Activated CD4-positive, alpha-beta memory T cell treated with anti-CD3 and anti-CD28 coated beads, Interleukin-2, amount 10 ng/mL, durations not matched to agents 7 days and 5 days (primary cell): Measurements from ENCODE around the gene PDK1. TPM values are rescaled to one million over a fixed set of nuclear protein-coding genes. Genes with fewer than 3 reads are reported as not detected.

Experiments
- CTCF ChIA-PET: fragments of 350-600 bp; sonication (Branson Sonifier 250); formaldehyde crosslinking; loops from one replicate; lab custom pipeline; 2021; ENCODE audit warnings: antibody characterized with exemption, inconsistent platforms; lab: Charles Lee
- POLR2A ChIA-PET: fragments of 350-600 bp; sonication (Branson Sonifier 250); formaldehyde crosslinking; loops from one replicate; lab custom pipeline; 2021; ENCODE audit warnings: antibody characterized with exemption; lab: Charles Lee
- DNase-seq: peaks from one replicate; pipeline ENCODE4 v3.0.0-alpha.2; 2020
- H3K27ac Mint-ChIP-seq: one replicate; pipeline ENCODE4 v1.8.0; 2021; ENCODE audit warnings: mild to moderate bottlenecking, mixed read lengths
- H3K27me3 Mint-ChIP-seq: one replicate; pipeline ENCODE4 v1.8.0; 2021; ENCODE audit warnings: mixed read lengths
- H3K36me3 Mint-ChIP-seq: one replicate; pipeline ENCODE4 v1.8.0; 2021; ENCODE audit warnings: low read depth, mixed read lengths
- H3K4me1 Mint-ChIP-seq: one replicate; pipeline ENCODE4 v1.8.0; 2021; ENCODE audit warnings: mixed read lengths
- H3K4me3 Mint-ChIP-seq: one replicate; pipeline ENCODE4 v1.8.0; 2021; ENCODE audit warnings: mild to moderate bottlenecking, mixed read lengths
- H3K9me3 Mint-ChIP-seq: one replicate; pipeline ENCODE4 v1.8.0; 2021; ENCODE audit warnings: mixed read lengths
- total RNA-seq, 2 experiments: library from RNA; stranded (reverse); gene quantifications; one replicate each; pipeline ENCODE4 v1.2.3, GENCODE V29; 2021

Gene PDK1
- total RNA-seq, 2 experiments from 2014 or later: 30.7 to 38.5 TPM

GRCh38 chr2:172613040-172613439, 57.1 kb downstream of the PDK1 start:
- Mint-ChIP-seq H3K27ac (no peak overlapping the region), H3K27me3 (no peaks in the 10 kb centered on the region), H3K4me1 (no peaks in the 10 kb centered on the region), H3K9me3 (no peaks in the 10 kb centered on the region), H3K36me3 (peaks cover 10% of the 10 kb centered on the region), H3K4me3 (no peak overlapping the region)
- ChIA-PET POLR2A (no interaction called here), CTCF (no interaction called here)
- no peak for DNase-seq

- H3K27ac Mint-ChIP-seq: no peak overlapping the region
- no peak overlapping the region for H3K4me3 Mint-ChIP-seq
- ChIA-PET CTCF (interaction anchor here (1.2 to 1.5 kb wide), 2 partner anchors 16 to 19 kb away, joined by 3 read pairs; no protein-coding TSS in a partner anchor), POLR2A (no interaction called here)
- no peaks in the 10 kb centered on the region for H3K9me3 Mint-ChIP-seq
- H3K4me1 Mint-ChIP-seq: no peaks in the 10 kb centered on the region
- DNase-seq: no peak
- H3K27me3 Mint-ChIP-seq: no peaks in the 10 kb centered on the region
- peaks cover 10% of the 10 kb centered on the region for H3K36me3 Mint-ChIP-seq
Observed at GRCh38 chr2:172613615-172614231, 57.8 kb downstream of the PDK1 start.

DNA sequence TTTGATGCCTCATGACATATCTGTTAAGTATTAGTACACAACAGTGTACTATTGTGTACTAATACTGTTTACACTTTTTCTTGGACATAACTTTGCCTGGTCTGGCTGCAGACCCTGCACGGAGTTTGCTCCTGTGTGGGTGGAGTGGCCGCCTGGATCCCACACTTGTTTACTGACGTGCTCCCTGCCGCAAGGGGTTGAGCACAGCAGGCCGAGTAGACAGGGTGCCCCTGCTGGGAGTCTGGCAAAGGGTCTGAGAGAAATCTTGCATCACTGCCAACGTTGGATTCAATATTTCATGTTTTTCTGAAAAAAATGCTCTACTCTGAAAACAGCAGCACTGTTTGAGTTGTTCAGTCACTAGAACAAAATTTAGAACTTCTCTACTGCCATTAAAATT, 59.0 kb downstream of the PDK1 start:
- H3K9me3 Mint-ChIP-seq: no peaks in the 10 kb centered on the region
- POLR2A ChIA-PET: no interaction called here

DNA sequence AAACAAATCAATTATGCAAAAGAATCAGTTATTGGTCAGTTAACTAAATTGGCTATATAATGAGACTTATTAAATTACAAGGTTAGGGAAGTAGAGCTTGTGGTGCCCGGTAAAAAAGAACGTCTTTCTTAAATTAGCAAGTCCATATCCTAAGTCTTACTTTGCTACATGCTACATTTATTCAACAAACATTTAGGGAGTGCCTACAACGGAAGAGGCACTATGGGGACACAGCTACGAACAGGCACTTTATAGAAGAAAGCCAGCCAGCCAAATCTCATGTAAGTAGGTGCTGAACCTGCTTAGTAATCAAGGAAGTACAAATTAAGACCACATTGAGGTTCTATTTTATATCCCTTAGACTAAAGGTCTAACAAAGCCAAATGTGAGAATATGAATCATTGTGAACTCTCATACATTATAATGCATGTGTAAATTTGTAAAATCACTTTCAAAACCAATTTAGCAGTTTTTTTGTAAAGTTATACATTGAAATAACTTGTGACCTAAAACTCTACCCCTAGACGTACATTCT, 59.9 kb downstream of the PDK1 start:
- H3K27me3 Mint-ChIP-seq: no peaks in the 10 kb centered on the region

More for the DNA sequence above, 59.0 kb downstream of the PDK1 start:
- H3K4me3 Mint-ChIP-seq: no peak overlapping the region
- no peaks in the 10 kb centered on the region for H3K27me3 Mint-ChIP-seq
- DNase-seq: no peak
- CTCF ChIA-PET: interaction anchor here (1.2 to 1.5 kb wide), 2 partner anchors 17 to 21 kb away, joined by 3 read pairs; no protein-coding TSS in a partner anchor
- H3K36me3 Mint-ChIP-seq: peaks cover 10% of the 10 kb centered on the region
- H3K4me1 Mint-ChIP-seq: no peaks in the 10 kb centered on the region
- H3K27ac Mint-ChIP-seq: no peak overlapping the region

GRCh38 chr2:172617115-172617514, 61.2 kb downstream of the PDK1 start:
- Mint-ChIP-seq H3K4me1 (no peaks in the 10 kb centered on the region), H3K9me3 (no peaks in the 10 kb centered on the region), H3K4me3 (no peak overlapping the region), H3K27me3 (no peaks in the 10 kb centered on the region), H3K27ac (no peak overlapping the region), H3K36me3 (peaks cover 5% of the 10 kb centered on the region)
- POLR2A ChIA-PET: no interaction called here
- DNase-seq: no peak
- CTCF ChIA-PET: no interaction called here

More for the DNA sequence above, 59.9 kb downstream of the PDK1 start:
- ChIA-PET CTCF (no interaction called here), POLR2A (no interaction called here)
- Mint-ChIP-seq H3K27ac (no peak overlapping the region), H3K4me1 (no peaks in the 10 kb centered on the region), H3K4me3 (no peak overlapping the region), H3K36me3 (peaks cover 10% of the 10 kb centered on the region), H3K9me3 (no peaks in the 10 kb centered on the region)
- DNase-seq: no peak

- POLR2A ChIA-PET: no interaction called here
- no peaks in the 10 kb centered on the region for H3K9me3 Mint-ChIP-seq
- no peak for DNase-seq
- no peaks in the 10 kb centered on the region for H3K27me3 Mint-ChIP-seq
- no peaks in the 10 kb centered on the region for H3K4me1 Mint-ChIP-seq
- no peaks in the 10 kb centered on the region for H3K36me3 Mint-ChIP-seq
- H3K27ac Mint-ChIP-seq: no peak overlapping the region
- no peak overlapping the region for H3K4me3 Mint-ChIP-seq
- CTCF ChIA-PET: interaction anchor here (1.1 kb wide), 1 partner anchor 28 kb away, joined by 3 read pairs; no protein-coding TSS in a partner anchor
Observed at GRCh38 chr2:172623249-172623965, 67.5 kb downstream of the PDK1 start.

DNA sequence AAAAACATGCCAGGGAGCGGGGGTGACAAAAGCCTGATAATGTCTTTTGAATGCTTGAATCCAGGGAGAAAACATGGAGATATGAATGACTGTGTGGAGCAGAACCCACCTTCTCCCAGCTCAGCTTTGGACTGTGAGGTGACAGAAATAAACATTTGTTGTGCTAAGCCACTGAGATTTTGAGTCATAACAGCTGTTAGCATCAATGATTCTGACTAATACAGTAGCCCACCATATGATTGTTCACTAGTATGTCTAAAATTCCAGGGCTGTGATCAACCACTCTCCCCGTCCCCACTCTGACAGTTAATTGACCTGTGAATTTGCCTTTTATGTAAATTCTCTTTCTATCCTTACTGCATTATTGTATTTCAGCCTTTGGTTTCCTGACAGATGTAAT, 69.1 kb downstream of the PDK1 start:
- Mint-ChIP-seq H3K36me3 (peaks cover 4% of the 10 kb centered on the region), H3K27me3 (no peaks in the 10 kb centered on the region), H3K9me3 (no peaks in the 10 kb centered on the region), H3K27ac (no peak overlapping the region), H3K4me1 (no peaks in the 10 kb centered on the region), H3K4me3 (no peak overlapping the region)
- no peak for DNase-seq
- POLR2A ChIA-PET: no interaction called here
- CTCF ChIA-PET: no interaction called here

GRCh38 chr2:172627181-172627580, 71.3 kb downstream of the PDK1 start:
- H3K36me3 Mint-ChIP-seq: peaks cover 4% of the 10 kb centered on the region
- CTCF ChIA-PET: no interaction called here
- no peak overlapping the region for H3K27ac Mint-ChIP-seq

GRCh38 chr2:172628085-172628484, 72.2 kb downstream of the PDK1 start:
- CTCF ChIA-PET: interaction anchor here (1.4 kb wide), 1 partner anchor 34 kb away, joined by 4 read pairs; no protein-coding TSS in a partner anchor

More at GRCh38 chr2:172627181-172627580, 71.3 kb downstream of the PDK1 start:
- no peak overlapping the region for H3K4me3 Mint-ChIP-seq
- H3K4me1 Mint-ChIP-seq: no peaks in the 10 kb centered on the region
- DNase-seq: no peak
- no peaks in the 10 kb centered on the region for H3K27me3 Mint-ChIP-seq
- no peaks in the 10 kb centered on the region for H3K9me3 Mint-ChIP-seq
- POLR2A ChIA-PET: no interaction called here

GRCh38 chr2:172629586-172629985, 73.7 kb downstream of the PDK1 start:
- Mint-ChIP-seq H3K36me3 (peaks cover 4% of the 10 kb centered on the region), H3K9me3 (no peaks in the 10 kb centered on the region), H3K4me3 (no peak overlapping the region), H3K27ac (no peak overlapping the region), H3K27me3 (no peaks in the 10 kb centered on the region), H3K4me1 (no peaks in the 10 kb centered on the region)
- CTCF ChIA-PET: no interaction called here
- POLR2A ChIA-PET: no interaction called here
- no peak for DNase-seq

More at GRCh38 chr2:172628085-172628484, 72.2 kb downstream of the PDK1 start:
- POLR2A ChIA-PET: no interaction called here
- Mint-ChIP-seq H3K4me1 (no peaks in the 10 kb centered on the region), H3K36me3 (peaks cover 4% of the 10 kb centered on the region), H3K9me3 (no peaks in the 10 kb centered on the region), H3K27me3 (no peaks in the 10 kb centered on the region), H3K27ac (no peak overlapping the region), H3K4me3 (no peak overlapping the region)
- DNase-seq: no peak

- POLR2A ChIA-PET: no interaction called here
- no peak overlapping the region for H3K27ac Mint-ChIP-seq
Observed at GRCh38 chr2:172630181-172630580, 74.3 kb downstream of the PDK1 start.

GRCh38 chr2:172634477-172634876, 78.6 kb downstream of the PDK1 start:
- no peak overlapping the region for H3K27ac Mint-ChIP-seq
- no peak for DNase-seq
- H3K4me1 Mint-ChIP-seq: no peaks in the 10 kb centered on the region
- no peaks in the 10 kb centered on the region for H3K9me3 Mint-ChIP-seq
- H3K27me3 Mint-ChIP-seq: no peaks in the 10 kb centered on the region
- CTCF ChIA-PET: no interaction called here
- POLR2A ChIA-PET: no interaction called here
- peaks cover 3% of the 10 kb centered on the region for H3K36me3 Mint-ChIP-seq
- H3K4me3 Mint-ChIP-seq: no peak overlapping the region

More at GRCh38 chr2:172630181-172630580, 74.3 kb downstream of the PDK1 start:
- DNase-seq: no peak
- CTCF ChIA-PET: no interaction called here
- no peaks in the 10 kb centered on the region for H3K9me3 Mint-ChIP-seq
- H3K36me3 Mint-ChIP-seq: peaks cover 4% of the 10 kb centered on the region
- no peak overlapping the region for H3K4me3 Mint-ChIP-seq
- no peaks in the 10 kb centered on the region for H3K4me1 Mint-ChIP-seq
- no peaks in the 10 kb centered on the region for H3K27me3 Mint-ChIP-seq

GRCh38 chr2:172635548-172635947, 79.7 kb downstream of the PDK1 start:
- ChIA-PET CTCF (no interaction called here), POLR2A (no interaction called here)
- Mint-ChIP-seq H3K27me3 (peaks cover 3% of the 10 kb centered on the region), H3K36me3 (no peaks in the 10 kb centered on the region), H3K4me3 (no peak overlapping the region), H3K27ac (no peak overlapping the region), H3K9me3 (no peaks in the 10 kb centered on the region), H3K4me1 (no peaks in the 10 kb centered on the region)
- no peak for DNase-seq
